CD4-positive, CD25-positive, alpha-beta regulatory T cell (primary cell): ENCODE results near the gene SRC. TPM values are rescaled to one million over a fixed set of nuclear protein-coding genes. Genes with fewer than 3 reads are reported as not detected.

Source experiments
- ATAC-seq, 2 donors: fragments of 150-1000 bp; cut with Tn5 transposase; one replicate each; pipeline ENCODE4 v1.10.0; 2021; ENCODE audit warnings: low read depth in 2 of 2, moderate number of reproducible peaks in 2 of 2, moderate library complexity in 1 of 2
- DNase-seq, 3 donors: peaks; one replicate each; pipeline versions ENCODE4 v3.0.0 to v3.0.0-alpha.2; 2012 to 2022; ENCODE audit warnings: mixed read lengths in 1 of 3
- H3K27ac ChIP-seq: one replicate; pipeline ENCODE4 v1.7.0; 2013; ENCODE audit warnings: mild to moderate bottlenecking, low read length; ENCODE audit not compliant: insufficient read depth, poor library complexity, severe bottlenecking
- H3K27me3 ChIP-seq: one replicate; pipeline ENCODE4 v1.7.0; 2013; ENCODE audit warnings: low read length; ENCODE audit not compliant: control insufficient read depth, insufficient read depth
- H3K36me3 ChIP-seq: one replicate; pipeline ENCODE4 v1.7.0; 2013; ENCODE audit warnings: mild to moderate bottlenecking, low read length, moderate library complexity; ENCODE audit not compliant: control insufficient read depth, insufficient read depth
- H3K4me1 ChIP-seq: 2 replicates; pipeline ENCODE4 v1.7.0; 2013; ENCODE audit warnings: mild to moderate bottlenecking, low read length; ENCODE audit not compliant: insufficient read depth, control insufficient read depth, poor library complexity, severe bottlenecking
- H3K4me3 ChIP-seq: one replicate; pipeline ENCODE4 v1.7.0; 2013; ENCODE audit warnings: low read depth, mild to moderate bottlenecking, low read length, moderate library complexity
- H3K9me3 ChIP-seq, 2 experiments: 1 replicate in 1 of 2; 2 replicates in 1 of 2; pipeline ENCODE4 v1.7.0; 2013; ENCODE audit warnings: low read length in 2 of 2, mild to moderate bottlenecking in 1 of 2, moderate library complexity in 1 of 2; ENCODE audit not compliant: control insufficient read depth in 2 of 2
- H3K27ac Mint-ChIP-seq, 3 donors: one replicate each; pipeline ENCODE4 v1.8.0; 2020 to 2022; ENCODE audit warnings: mild to moderate bottlenecking in 3 of 3, mixed read lengths in 3 of 3, moderate library complexity in 2 of 3
- H3K27me3 Mint-ChIP-seq: one replicate; pipeline ENCODE4 v1.8.0; 2022; ENCODE audit warnings: mild to moderate bottlenecking, mixed read lengths
- H3K36me3 Mint-ChIP-seq: one replicate; pipeline ENCODE4 v1.8.0; 2020; ENCODE audit warnings: mixed read lengths
- H3K4me1 Mint-ChIP-seq, 4 donors: one replicate each; pipeline ENCODE4 v1.8.0; 2020 to 2022; ENCODE audit warnings: mixed read lengths in 4 of 4, mild to moderate bottlenecking in 1 of 4
- H3K4me3 Mint-ChIP-seq, 4 donors: one replicate each; pipeline ENCODE4 v1.8.0; 2020 to 2022; ENCODE audit warnings: mild to moderate bottlenecking in 4 of 4, mixed read lengths in 4 of 4, moderate library complexity in 3 of 4
- H3K9me3 Mint-ChIP-seq, 7 donors: one replicate each; pipeline ENCODE4 v1.8.0; 2020 to 2022; ENCODE audit warnings: mixed read lengths in 7 of 7, mild to moderate bottlenecking in 3 of 7, moderate library complexity in 2 of 7
- polyA plus RNA-seq, 4 donors: library from polyadenylated mRNA; unstranded; fragments of 300-500 nt; fragmentation: Illumina TruSeq; gene quantifications; one replicate each; pipeline ENCODE4 v1.2.3, GENCODE V29; 2021
- total RNA-seq: library from RNA; stranded (reverse); gene quantifications from one replicate; pipeline ENCODE4 v1.2.3, GENCODE V29; 2022

SRC gene
- total and polyA plus RNA-seq, 5 donors from 2014 or later: 0.29 to 5.5 (median 0.56) TPM; not detected in 1

DNA sequence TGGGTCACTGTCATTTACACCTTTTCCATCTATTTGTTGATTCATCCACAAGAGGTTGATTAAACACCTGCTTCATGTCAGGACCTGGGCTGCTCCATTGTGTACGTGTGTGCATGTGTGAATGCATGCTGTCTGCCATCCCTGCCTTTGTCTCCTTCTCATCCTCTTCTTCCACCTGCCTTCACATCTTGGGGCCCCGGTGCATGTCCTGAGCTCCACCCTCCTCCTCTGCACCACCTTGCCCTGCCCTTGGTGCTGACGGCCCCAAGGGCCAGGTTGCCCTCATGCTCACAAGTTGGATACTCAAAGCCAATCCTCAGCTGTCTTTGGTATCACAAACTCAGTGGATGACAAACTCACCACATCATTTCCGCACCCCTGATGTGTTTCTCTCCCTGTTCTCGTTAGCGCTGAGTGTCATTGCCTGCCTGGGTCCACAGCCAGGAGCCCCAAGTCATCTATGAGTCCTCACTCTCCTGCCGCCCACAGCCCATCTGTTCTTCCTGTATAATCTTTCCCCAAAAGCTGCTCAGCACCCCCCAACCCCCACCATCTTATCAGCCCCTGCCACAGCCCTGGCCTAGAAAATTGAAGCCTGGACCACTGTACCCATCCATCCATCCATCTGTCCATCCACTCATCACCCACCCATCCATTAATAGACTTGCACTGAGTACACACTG, 85.0 kb downstream of the SRC start:
- Mint-ChIP-seq H3K4me3 (no peak overlapping the region), H3K27ac (no peak overlapping the region), H3K36me3 (no peaks in the 10 kb centered on the region), H3K9me3 (no peaks in the 10 kb centered on the region), H3K27me3 (no peaks in the 10 kb centered on the region), H3K4me1 (no peaks in the 10 kb centered on the region)
- Histone ChIP-seq H3K36me3 (no peaks in the 10 kb centered on the region), H3K4me1 (no peaks in the 10 kb centered on the region), H3K27ac (no peak overlapping the region), H3K9me3 (no peaks in the 10 kb centered on the region), H3K27me3 (no peaks in the 10 kb centered on the region), H3K4me3 (no peak overlapping the region)
- no peak for DNase-seq
- no peak for ATAC-seq

DNA sequence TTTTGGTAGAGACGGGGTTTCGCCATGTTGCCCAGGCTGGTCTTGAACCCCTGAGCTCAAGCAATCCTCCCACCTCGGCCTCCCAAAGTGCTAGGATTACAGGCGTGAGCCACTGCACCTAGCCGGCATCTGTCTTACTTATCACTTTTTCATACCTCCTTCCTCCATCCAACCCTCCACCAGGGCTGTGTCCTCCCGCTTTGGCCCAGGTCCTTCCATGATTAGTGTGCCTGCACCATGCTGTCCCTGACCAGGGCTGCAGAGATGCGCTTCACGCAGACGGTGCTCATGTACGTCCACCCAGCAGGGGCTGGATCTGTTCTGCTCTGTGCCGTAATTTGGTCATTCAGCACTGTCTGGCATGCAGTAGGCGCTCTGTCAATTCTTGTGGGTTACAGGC, 85.8 kb downstream of the SRC start:
- no peaks in the 10 kb centered on the region for H3K36me3 ChIP-seq
- no peaks in the 10 kb centered on the region for H3K9me3 ChIP-seq
- ATAC-seq (no peak), DNase-seq (no peak)
- Mint-ChIP-seq H3K4me1 (no peaks in the 10 kb centered on the region), H3K27ac (no peak overlapping the region), H3K4me3 (no peak overlapping the region), H3K36me3 (no peaks in the 10 kb centered on the region), H3K27me3 (peaks cover 5% of the 10 kb centered on the region), H3K9me3 (no peaks in the 10 kb centered on the region)
- no peaks in the 10 kb centered on the region for H3K27me3 ChIP-seq
- H3K4me3 ChIP-seq: no peak overlapping the region
- no peaks in the 10 kb centered on the region for H3K4me1 ChIP-seq
- no peak overlapping the region for H3K27ac ChIP-seq

DNA sequence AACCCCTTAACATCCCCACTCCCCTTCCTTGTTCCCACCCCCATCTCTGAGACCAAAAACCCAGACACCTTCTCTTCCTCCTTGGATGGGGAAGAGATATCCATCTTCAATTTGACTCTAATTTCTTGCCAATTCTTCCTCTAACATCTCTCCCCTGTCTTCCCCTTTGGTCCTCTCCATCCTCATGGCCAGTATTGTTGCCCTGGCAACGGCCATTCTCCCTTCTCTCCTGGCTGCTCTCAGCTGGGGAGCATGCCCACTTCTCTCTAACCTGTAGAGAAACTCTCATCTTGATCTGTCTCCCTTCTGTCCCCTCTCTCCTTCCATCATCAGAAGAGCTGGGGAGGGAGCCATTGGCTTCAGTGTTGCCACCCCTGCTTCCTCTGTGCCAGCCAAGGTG, 86.7 kb downstream of the SRC start:
- H3K4me1 Mint-ChIP-seq: no peaks in the 10 kb centered on the region
- Histone ChIP-seq H3K27me3 (no peaks in the 10 kb centered on the region), H3K4me1 (no peaks in the 10 kb centered on the region), H3K4me3 (no peak overlapping the region), H3K36me3 (no peaks in the 10 kb centered on the region), H3K9me3 (no peaks in the 10 kb centered on the region), H3K27ac (no peak overlapping the region)
- H3K9me3 Mint-ChIP-seq: no peaks in the 10 kb centered on the region
- DNase-seq (no peak), ATAC-seq (no peak)
- peaks cover 5% of the 10 kb centered on the region for H3K27me3 Mint-ChIP-seq
- no peak overlapping the region for H3K27ac Mint-ChIP-seq
- H3K4me3 Mint-ChIP-seq: no peak overlapping the region
- no peaks in the 10 kb centered on the region for H3K36me3 Mint-ChIP-seq

DNA sequence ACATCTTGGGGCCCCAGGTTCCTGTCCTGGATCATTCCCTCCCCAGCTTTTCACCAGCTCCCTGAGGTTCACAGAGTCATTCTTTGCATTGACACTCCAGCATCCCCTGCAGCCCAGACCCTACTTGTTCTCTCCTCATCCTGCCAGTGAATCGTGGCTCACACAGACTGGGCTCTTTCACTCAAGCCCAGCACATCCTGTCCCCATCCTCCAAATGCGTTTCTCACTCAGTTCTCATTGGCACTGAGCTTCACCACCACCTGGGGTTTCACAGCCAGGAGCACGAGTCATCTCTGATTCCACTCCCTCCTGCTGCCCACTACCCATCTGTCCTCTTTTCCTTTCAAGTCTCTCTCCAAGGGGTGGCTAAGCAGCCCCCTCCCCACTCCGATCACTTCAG, 89.7 kb downstream of the SRC start:
- Histone ChIP-seq H3K4me1 (no peaks in the 10 kb centered on the region), H3K36me3 (no peaks in the 10 kb centered on the region), H3K9me3 (no peaks in the 10 kb centered on the region), H3K4me3 (no peak overlapping the region), H3K27me3 (no peaks in the 10 kb centered on the region), H3K27ac (no peak overlapping the region)
- Mint-ChIP-seq H3K9me3 (no peaks in the 10 kb centered on the region), H3K27ac (no peak overlapping the region), H3K36me3 (no peaks in the 10 kb centered on the region), H3K27me3 (peaks cover 5% of the 10 kb centered on the region), H3K4me1 (no peaks in the 10 kb centered on the region), H3K4me3 (no peak overlapping the region)
- DNase-seq: no peak
- ATAC-seq: no peak

DNA sequence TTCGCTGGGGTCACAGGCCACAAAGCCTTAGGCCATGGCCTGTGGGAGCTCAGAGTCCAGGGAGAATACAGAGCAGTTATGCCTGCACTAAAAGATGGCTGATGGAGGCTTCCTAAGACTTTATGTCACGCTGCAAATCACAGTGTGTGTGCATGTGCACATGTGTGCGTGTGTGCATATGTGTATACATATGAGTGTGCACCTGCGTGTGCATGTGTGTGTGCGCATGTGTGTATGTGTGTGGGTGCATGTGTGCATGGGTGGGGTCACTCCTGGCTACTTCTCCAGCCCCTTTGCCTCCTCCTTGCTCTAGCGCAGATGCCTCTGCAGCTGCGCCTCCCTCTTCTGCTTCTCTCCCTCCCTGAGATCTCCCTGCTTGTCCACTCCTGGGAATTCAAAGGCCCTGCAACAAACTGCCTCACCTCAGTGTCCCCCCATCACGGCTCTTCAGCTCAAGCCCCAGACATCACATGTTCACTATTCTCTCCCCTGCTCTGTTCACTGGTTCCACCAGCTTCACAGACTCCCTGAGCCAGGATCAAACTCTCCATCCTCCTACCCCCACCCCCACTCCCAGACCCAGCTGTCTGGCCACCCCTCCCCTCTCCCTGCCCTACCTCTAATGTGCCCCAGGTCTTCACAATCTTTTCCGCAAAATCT, 90.7 kb downstream of the SRC start:
- Mint-ChIP-seq H3K36me3 (no peaks in the 10 kb centered on the region), H3K4me1 (no peaks in the 10 kb centered on the region), H3K27me3 (peaks cover 5% of the 10 kb centered on the region), H3K9me3 (no peaks in the 10 kb centered on the region), H3K27ac (no peak overlapping the region), H3K4me3 (no peak overlapping the region)
- H3K4me3 ChIP-seq: no peak overlapping the region
- no peaks in the 10 kb centered on the region for H3K9me3 ChIP-seq
- ATAC-seq (no peak), DNase-seq (no peak)
- H3K27me3 ChIP-seq: no peaks in the 10 kb centered on the region
- H3K4me1 ChIP-seq: no peaks in the 10 kb centered on the region
- no peak overlapping the region for H3K27ac ChIP-seq
- no peaks in the 10 kb centered on the region for H3K36me3 ChIP-seq

DNA sequence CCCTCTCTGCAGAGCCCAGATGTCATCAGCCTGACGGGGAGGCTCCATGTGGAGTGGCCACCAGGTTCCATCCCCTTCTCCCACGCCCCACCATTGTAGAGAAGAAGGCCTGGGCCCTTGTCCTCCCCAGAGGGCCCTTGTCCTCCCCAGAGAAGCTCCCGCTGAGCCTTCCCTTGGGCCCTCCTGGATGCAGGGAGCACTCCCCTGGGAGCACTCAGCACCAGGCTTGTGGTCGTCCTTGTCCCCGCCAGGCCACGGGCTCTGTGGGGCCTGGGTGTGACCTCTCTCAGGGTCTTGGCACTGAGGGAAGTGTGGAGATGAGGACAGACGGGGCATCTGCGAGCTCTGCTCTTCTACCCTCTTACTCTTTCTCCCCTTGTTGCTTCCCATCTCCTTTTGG, 91.7 kb downstream of the SRC start:
- Mint-ChIP-seq H3K4me1 (no peaks in the 10 kb centered on the region), H3K27ac (no peak overlapping the region), H3K36me3 (no peaks in the 10 kb centered on the region), H3K4me3 (no peak overlapping the region), H3K27me3 (peaks cover 5% of the 10 kb centered on the region), H3K9me3 (no peaks in the 10 kb centered on the region)
- Histone ChIP-seq H3K4me3 (no peak overlapping the region), H3K27me3 (no peaks in the 10 kb centered on the region), H3K9me3 (no peaks in the 10 kb centered on the region), H3K4me1 (no peaks in the 10 kb centered on the region), H3K36me3 (no peaks in the 10 kb centered on the region), H3K27ac (no peak overlapping the region)
- no peak for DNase-seq
- no peak for ATAC-seq

DNA sequence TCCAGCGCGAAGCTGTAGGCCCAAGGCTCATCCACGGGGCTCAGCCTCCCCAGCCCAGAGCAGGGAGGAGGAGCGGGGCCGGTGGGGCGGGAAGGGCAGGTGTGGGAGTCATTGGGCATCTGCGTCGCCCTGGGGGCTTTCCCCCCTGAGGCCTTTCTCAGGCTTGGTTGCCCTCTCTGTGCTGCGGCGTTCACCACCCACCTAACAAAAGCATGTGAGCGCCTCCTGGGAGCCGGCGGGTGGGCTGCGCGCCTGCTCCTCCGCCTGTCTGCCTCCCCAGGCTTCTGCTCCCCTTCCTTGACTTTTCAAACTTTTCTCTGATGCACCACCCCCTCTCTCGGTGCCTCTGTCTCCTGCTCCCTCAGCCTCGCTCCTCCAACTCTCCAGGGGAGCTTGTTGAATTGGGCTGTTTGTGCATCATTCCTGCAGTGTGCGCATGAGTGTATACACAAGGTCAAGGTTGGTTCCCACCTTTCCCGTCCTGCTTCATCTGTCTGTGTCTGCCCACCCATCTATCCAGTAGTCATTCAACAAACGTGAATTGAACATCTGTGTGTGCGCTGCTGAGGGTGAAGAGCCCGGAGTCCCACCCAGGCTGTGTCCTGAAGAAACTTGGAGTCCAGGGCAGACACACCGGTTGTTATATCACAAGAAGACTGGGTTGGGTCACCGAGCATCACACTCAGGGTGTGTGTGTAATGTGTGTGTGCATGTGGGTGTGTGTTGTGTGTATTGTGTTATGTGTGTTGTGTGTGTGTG, 92.7 kb downstream of the SRC start:
- Histone ChIP-seq H3K4me1 (no peaks in the 10 kb centered on the region), H3K4me3 (no peak overlapping the region), H3K36me3 (no peaks in the 10 kb centered on the region), H3K9me3 (no peaks in the 10 kb centered on the region), H3K27me3 (no peaks in the 10 kb centered on the region), H3K27ac (no peak overlapping the region)
- H3K9me3 Mint-ChIP-seq: no peaks in the 10 kb centered on the region
- no peak overlapping the region for H3K27ac Mint-ChIP-seq
- no peaks in the 10 kb centered on the region for H3K36me3 Mint-ChIP-seq
- H3K4me3 Mint-ChIP-seq: no peak overlapping the region
- no peaks in the 10 kb centered on the region for H3K4me1 Mint-ChIP-seq
- peaks cover 5% of the 10 kb centered on the region for H3K27me3 Mint-ChIP-seq
- no peak for ATAC-seq
- no peak for DNase-seq
